NCI-H2171 (cell line): ENCODE measurements around the gene PLCB4.
A peak's percentile ranks its signal among the peaks of the same experiment; 100 is the strongest.

ENCODE experiments used
- DNase-seq: peaks from one replicate; lab custom pipeline; 2025; lab: John Stamatoyannopoulos, UW

Gene PLCB4

GRCh38 chr20:9453201-9453600 is 384.3 kb downstream of the PLCB4 start:
- no peak for DNase-seq

- no peak for DNase-seq
Measured at GRCh38 chr20:9454791-9455190, 385.9 kb downstream of the PLCB4 start.

GRCh38 chr20:9457136-9457535 is 388.2 kb downstream of the PLCB4 start:
- no peak for DNase-seq

- DNase-seq = no peak
Measured at GRCh38 chr20:9458138-9458796, 389.4 kb downstream of the PLCB4 start.

- DNase-seq = no peak
Measured at GRCh38 chr20:9460518-9460917, 391.6 kb downstream of the PLCB4 start.

- no peak for DNase-seq
Measured at GRCh38 chr20:9467995-9468394, 399.1 kb downstream of the PLCB4 start.

- no peak for DNase-seq
Measured at GRCh38 chr20:9474835-9475415, 406.0 kb downstream of the PLCB4 start.

- no peak for DNase-seq
Measured at GRCh38 chr20:9475456-9475855, 406.6 kb downstream of the PLCB4 start.

- no peak for DNase-seq
Measured at GRCh38 chr20:9476174-9476573, 407.3 kb downstream of the PLCB4 start.

GRCh38 chr20:9476637-9477036 is 407.8 kb downstream of the PLCB4 start:
- DNase-seq = no peak

- DNase-seq = no peak
Measured at GRCh38 chr20:9478771-9479170, 409.9 kb downstream of the PLCB4 start.

GRCh38 chr20:9480066-9480465 is 411.2 kb downstream of the PLCB4 start:
- DNase-seq = peak; percentile 51

GRCh38 chr20:9482180-9482579 is 413.3 kb downstream of the PLCB4 start:
- no peak for DNase-seq

GRCh38 chr20:9483131-9483530 is 414.2 kb downstream of the PLCB4 start:
- DNase-seq = no peak

GRCh38 chr20:9485614-9486340 is 416.9 kb downstream of the PLCB4 start:
- DNase-seq = peak; percentile 39

- DNase-seq = no peak
Measured at GRCh38 chr20:9487231-9487630, 418.3 kb downstream of the PLCB4 start.

GRCh38 chr20:9488063-9488462 is 419.2 kb downstream of the PLCB4 start:
- DNase-seq = no peak

GRCh38 chr20:9490161-9490560 is 421.3 kb downstream of the PLCB4 start:
- no peak for DNase-seq

- DNase-seq = no peak
Measured at GRCh38 chr20:9490631-9491030, 421.7 kb downstream of the PLCB4 start.

GRCh38 chr20:9491324-9491723 is 422.4 kb downstream of the PLCB4 start:
- DNase-seq = no peak

- no peak for DNase-seq
Measured at GRCh38 chr20:9492067-9492466, 423.2 kb downstream of the PLCB4 start.

GRCh38 chr20:9493803-9494202 is 424.9 kb downstream of the PLCB4 start:
- DNase-seq = no peak

GRCh38 chr20:9495701-9496100 is 426.8 kb downstream of the PLCB4 start:
- DNase-seq = no peak
